GM12801 (cell line): ENCODE measurements around the gene CCDC57.

ENCODE experiments used
- CTCF ChIP-seq: IDR thresholded peaks from one replicate; pipeline ENCODE4 v1.5.1; 2011; ENCODE audit warnings: control low read depth; ENCODE audit not compliant: insufficient read length; ENCODE audit errors: extremely low read depth

CCDC57 gene

GRCh38 chr17:82172486-82173160, 40.0 kb downstream of the CCDC57 start:
- TF ChIP-seq CTCF, result no peak

GRCh38 chr17:82171750-82172375, 40.8 kb downstream of the CCDC57 start:
- no peak for TF ChIP-seq CTCF

DNA sequence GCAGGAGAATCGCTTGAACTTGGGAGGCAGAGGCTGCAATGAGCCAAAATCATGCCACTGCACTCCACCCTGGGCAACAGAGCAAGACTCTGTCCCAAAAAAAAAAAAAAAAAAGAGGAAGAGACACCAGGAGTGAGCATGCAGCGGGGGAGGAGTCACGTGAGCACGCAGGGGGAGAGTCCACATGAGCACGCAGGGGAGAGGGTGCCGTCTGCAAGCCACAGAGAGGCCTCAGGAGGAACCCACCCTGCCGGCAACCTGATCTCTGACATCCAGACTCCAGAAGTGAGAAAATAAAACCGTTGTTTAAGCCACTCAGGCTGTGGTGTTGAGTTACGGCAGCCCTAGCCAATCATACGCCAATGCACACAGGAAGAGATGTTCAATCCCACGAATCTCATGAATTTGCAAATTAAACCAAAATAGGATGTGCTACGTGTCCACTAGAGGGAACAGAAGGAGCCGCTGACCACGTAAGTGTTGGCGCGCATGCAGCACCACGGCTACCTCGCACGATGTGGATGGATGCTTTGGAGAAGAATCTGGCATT, 42.2 kb downstream of the CCDC57 start:
- TF ChIP-seq CTCF, result no peak

DNA sequence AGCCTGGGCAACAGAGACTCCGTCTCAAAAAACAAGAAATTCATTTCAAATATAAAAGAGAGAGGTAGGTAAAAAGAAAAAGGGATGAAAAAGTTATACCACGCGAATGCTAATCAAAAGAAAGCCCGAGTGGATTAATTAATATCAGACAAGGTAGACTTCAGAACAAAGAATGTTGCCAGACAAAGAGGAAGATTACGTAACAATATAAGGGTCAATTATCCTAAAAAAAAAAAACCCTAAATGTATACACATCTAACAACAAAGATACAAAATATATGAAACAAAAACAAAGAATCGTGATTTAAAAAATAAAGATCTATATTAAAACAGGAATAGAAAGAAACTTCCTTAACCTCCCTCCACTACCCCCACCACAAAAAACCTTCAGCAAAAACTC, 44.1 kb downstream of the CCDC57 start:
- TF ChIP-seq CTCF, result no peak

GRCh38 chr17:82167028-82167427, 45.6 kb downstream of the CCDC57 start:
- TF ChIP-seq CTCF, result no peak

DNA sequence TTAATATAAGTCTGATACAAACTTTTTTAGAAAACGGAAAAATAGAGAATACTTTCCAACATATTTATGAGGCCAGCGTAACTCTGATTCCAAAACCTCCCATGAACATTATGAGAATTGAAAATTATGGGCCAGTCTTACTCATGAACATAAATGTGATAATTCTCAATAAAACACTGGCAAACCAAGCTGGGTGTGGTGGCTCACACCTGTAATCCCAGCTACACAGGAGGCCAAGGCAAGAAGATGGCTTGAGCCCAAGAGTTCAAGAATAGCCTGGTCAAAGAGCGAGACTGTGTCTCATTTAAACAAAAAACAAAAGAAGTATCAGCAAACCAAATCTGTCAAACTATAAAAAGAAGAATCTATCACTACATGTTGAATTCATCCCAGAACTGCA, 47.8 kb downstream of the CCDC57 start:
- no peak for TF ChIP-seq CTCF

DNA sequence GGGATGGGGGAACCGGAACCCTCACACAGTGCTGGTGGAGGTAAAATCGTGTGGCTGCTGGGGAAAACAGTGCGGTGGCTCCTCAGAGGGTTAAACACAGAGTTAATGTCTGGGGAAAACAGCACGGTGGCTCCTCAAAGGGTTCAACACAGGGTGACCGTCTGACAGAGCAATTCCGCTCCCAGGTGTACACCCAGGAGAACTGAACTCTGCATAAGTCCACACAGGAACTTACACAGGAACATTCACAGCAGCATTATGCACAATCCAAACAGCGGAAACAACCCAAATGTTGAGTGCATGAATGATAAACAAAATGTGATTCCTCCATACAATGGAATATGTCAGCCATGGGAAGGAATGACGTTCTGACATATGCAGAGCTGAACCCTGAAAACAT, 51.4 kb downstream of the CCDC57 start:
- no peak for TF ChIP-seq CTCF
